ENCODE results near the gene TIMM23.
"Not testable (repeated sequence)": the region's sequence is repeated elsewhere in the genome, so short reads cannot be mapped to it uniquely, and the experiment has no call there.

DNA sequence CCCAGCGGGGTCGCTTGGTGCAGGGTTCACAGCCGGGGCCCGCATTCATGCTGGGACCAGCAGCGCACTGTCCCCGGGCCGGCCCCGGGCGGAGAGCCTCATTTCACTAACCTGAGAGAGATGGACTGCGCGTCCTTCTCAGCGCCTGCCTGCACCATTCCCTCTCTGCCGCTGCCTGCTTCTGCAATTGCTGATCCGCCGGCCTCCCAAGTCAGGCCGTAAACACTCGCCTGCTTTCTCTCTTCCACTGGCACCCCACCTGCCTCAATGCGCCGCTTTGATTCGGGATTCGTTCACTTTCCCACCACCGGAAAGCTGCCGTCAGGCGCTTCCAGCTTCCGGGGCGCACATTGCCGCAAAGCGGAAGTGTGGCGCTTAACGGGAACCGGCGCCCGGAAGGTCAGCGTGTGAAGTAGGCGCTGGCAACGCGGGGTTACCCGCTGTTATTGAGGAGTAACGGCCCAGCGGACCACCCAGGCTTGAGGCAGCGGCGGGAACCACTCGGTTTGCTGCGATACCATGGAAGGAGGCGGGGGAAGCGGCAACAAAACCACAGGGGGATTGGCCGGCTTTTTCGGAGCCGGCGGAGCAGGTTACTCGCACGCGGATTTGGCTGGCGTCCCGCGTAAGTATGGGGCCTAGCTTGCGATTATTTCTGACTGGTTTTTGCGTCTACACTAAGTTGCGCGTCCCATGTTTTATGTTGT is at the start of gene TIMM23:
- TF ChIP-seq, protein P1, sequence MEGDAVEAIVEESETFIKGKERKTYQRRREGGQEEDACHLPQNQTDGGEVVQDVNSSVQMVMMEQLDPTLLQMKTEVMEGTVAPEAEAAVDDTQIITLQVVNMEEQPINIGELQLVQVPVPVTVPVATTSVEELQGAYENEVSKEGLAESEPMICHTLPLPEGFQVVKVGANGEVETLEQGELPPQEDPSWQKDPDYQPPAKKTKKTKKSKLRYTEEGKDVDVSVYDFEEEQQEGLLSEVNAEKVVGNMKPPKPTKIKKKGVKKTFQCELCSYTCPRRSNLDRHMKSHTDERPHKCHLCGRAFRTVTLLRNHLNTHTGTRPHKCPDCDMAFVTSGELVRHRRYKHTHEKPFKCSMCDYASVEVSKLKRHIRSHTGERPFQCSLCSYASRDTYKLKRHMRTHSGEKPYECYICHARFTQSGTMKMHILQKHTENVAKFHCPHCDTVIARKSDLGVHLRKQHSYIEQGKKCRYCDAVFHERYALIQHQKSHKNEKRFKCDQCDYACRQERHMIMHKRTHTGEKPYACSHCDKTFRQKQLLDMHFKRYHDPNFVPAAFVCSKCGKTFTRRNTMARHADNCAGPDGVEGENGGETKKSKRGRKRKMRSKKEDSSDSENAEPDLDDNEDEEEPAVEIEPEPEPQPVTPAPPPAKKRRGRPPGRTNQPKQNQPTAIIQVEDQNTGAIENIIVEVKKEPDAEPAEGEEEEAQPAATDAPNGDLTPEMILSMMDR (IDR thresholded peaks at IDR 0.05; ENCODE audit: low read depth, low read length) = not testable (repeated sequence)
- not testable (repeated sequence) for TF ChIP-seq EZH2phosphoT487 (IDR thresholded peaks at IDR 0.05; ENCODE audit: low read depth)

Measured in OCI-LY3 (cell line).